Superior temporal gyrus (tissue), 1 donor: ENCODE results near the gene AUTS2.
A peak's percentile ranks its signal among the peaks of the same experiment; 100 is the strongest.

Experiments used
- DNase-seq: peaks from one replicate; pipeline ENCODE4 v3.0.0-alpha.2; 2016; ENCODE audit errors: extremely low spot score

The AUTS2 gene

GRCh38 chr7:70301673-70302185 is 703.5 kb downstream of the AUTS2 start:
- DNase-seq: no peak

- no peak for DNase-seq
Measured at GRCh38 chr7:70303309-70303708, 705.0 kb downstream of the AUTS2 start.

GRCh38 chr7:70303780-70304179 is 705.5 kb downstream of the AUTS2 start:
- no peak for DNase-seq

DNA sequence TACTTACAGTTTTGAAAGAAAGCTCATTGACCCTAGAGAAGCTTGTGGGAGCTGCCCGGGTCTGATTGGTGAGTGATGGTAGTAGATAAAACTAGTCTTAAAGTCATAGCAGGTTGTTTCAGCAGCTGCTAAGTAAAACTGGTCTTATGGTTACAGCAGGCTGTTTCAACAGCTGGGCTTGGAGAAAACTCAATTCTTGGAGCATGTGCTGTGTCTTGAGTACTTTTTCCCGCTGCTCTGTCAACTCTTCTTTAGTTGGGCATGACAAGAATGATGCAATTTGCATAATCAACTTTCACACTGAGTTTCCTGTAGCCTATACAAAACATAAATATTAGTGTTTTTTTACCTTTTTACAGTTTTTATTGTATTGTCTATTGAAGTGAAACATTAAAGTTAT is 707.9 kb downstream of the AUTS2 start:
- DNase-seq: no peak

GRCh38 chr7:70307544-70308106 is 709.4 kb downstream of the AUTS2 start:
- DNase-seq: no peak

- no peak for DNase-seq
Measured at GRCh38 chr7:70312336-70312735, 714.1 kb downstream of the AUTS2 start.

DNA sequence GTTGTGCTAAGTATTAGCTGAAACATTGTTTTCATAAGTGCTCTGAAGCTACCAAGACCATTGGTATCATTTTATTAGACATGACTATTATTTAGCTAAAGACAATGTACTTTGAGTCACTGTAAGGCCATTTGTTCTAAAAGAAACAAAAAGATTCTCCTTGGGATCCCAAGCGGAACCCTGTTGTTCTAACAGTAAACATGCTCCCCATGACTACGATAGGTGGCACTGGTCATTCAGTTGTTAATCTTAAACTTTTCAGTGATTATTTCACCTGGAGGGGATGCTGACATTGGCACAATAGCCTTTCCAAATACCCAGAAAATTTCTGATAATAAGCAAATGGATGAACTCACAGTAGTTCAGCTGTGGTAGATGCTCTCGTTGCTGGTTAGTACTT is 715.0 kb downstream of the AUTS2 start:
- no peak for DNase-seq

- no peak for DNase-seq
Measured at GRCh38 chr7:70313687-70314086, 715.4 kb downstream of the AUTS2 start.

DNA sequence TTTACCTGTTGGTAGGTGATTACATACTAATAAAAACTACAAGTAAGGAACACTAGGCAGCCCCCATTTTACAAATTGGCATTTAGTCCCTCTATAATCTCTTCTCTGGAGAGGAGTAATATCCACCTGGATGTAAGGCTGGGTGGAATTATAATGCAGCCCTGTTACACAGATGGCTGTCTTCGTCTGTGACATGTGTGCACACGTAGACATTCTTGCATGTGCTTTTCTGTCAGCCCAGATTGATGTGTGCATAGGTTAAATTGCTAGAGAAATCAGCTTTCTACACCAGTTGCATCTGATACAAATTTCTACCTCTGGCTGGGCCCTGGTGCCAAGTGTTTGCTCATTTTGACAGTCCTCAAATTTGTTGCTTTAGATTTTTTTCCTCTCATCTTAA is 715.9 kb downstream of the AUTS2 start:
- DNase-seq: no peak

- DNase-seq: no peak
Measured at GRCh38 chr7:70316745-70317144, 718.5 kb downstream of the AUTS2 start.

- no peak for DNase-seq
Measured at GRCh38 chr7:70317356-70317755, 719.1 kb downstream of the AUTS2 start.

GRCh38 chr7:70318511-70318910 is 720.2 kb downstream of the AUTS2 start:
- DNase-seq: no peak

DNA sequence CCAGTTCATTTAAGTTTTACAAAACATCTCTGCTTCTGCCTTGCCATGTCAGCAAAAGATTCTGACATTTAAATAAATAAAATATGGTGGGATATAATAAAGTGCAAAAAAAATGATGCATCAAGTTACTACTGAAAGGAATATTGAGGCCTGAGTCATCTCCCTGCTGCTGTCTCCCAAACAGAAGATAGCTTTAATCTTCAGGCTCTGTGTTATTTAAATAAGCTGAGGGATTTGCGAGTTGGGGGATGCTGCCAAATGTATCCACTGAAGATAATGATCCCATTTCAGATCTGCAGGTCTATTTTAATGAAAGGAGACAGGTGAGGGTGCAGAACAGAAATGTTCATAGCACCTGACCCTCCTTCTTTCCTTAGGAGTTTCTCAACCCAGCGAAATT is 720.8 kb downstream of the AUTS2 start:
- DNase-seq: no peak

GRCh38 chr7:70321016-70321590 is 722.8 kb downstream of the AUTS2 start:
- no peak for DNase-seq

- peak; percentile 63 for DNase-seq
Measured at GRCh38 chr7:70322856-70323255, 724.6 kb downstream of the AUTS2 start.

DNA sequence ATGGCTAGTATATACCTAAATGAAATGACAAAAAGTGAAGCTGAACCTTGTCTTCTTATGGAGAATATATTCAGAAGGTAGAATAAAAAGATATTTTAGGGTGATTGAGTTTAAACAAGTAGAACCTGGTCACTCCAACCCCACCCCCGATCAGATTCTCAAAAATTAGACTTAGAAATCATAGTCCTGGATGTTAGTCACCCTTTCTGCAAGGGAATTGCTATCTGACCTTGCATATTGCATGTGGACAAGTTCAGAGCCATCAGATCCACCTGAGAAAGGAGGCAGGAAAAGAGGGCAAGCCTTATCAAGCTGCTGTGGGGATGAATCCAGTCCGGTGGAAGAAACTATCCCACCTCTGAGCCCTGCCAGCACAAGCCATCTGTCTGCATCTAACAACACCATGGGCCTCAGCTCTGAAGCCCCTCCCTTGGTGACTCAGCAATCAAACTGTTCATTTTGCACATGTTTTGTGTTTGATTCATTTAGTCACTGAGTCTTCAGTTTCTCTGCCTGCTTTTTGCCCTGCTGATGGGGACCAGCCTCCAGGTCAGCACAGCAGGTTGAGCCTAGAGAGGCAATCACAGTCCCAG is 727.3 kb downstream of the AUTS2 start:
- peak; percentile 46 for DNase-seq

GRCh38 chr7:70334295-70334694 is 736.0 kb downstream of the AUTS2 start:
- DNase-seq: no peak

- peak; percentile 32 for DNase-seq
Measured at GRCh38 chr7:70334871-70335270, 736.6 kb downstream of the AUTS2 start.

DNA sequence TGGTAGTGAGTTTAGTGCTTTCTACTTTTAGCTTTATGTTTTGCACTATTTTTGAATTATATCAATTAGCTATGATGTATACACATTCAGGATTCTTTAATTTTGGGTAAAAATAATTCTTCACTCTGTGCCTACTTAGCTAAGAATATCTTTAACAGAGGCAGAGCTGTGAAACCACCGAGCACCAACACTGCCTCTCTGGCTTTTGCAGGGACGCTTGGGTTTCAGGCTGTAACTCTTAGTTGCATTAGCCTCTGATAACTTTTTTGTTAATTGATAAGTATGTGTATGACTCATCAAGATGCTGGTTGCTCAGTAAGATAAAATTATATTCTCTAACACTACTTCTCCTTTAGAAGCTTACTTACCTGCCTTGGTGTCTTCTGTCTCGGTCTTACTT is 738.3 kb downstream of the AUTS2 start:
- no peak for DNase-seq

- no peak for DNase-seq
Measured at GRCh38 chr7:70338015-70338414, 739.7 kb downstream of the AUTS2 start.

GRCh38 chr7:70340236-70340635 is 742.0 kb downstream of the AUTS2 start:
- DNase-seq: no peak

DNA sequence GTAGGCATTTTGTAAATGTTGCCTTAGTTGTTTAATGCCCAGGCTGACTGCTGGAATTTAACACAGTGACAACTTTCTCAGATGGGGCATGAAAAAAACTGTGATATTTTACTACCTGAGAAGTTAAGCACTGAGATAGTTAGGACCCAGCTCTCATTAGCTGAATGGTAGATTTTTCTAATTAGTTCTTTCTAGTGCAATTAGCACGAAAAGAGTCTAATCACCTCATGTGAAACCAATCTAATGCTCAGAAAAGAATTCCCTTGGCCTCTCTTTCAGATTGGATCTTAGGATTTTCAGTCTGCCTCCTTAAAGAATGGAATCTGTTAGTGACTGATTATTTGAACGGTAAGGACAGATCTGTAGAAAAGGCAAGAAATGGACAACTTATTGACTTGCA is 743.2 kb downstream of the AUTS2 start:
- no peak for DNase-seq

DNA sequence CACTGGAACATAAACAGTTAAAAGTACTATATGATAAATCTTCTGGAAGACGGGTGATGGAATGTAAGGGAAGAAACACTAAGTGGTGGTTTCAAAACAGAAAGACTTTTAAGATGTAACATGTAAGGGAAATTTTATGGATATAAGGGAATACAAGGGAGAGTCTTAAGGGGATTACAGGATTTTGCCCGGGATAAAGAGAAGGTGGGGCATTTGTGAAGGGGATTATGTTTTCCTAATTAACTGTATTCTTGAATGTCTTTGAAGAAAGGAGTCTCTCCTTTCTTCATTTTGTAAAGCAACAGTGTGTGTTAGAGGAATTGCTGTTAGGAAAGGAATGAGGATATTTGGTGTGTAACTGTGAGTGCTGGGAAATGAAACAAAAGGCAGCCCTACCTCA is 745.2 kb downstream of the AUTS2 start:
- no peak for DNase-seq

DNA sequence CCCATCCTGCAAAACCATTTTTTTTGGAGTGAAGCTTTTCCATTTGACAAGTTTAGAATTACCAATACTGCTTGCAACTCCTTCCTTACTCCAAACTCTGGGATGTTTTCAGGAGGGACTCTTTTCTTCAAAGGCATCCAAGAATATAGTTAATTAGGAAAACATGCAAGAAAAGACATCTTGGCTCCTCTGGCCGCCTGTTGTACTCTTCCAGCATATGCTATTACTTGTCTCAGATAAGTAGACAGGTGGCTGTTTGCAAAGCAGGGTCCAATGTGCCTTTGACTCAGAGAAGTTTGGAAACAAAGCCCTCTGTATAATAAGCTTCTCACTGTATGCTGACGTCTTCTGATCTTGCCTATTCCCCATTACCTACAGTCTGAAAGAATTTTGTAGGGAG is 746.5 kb downstream of the AUTS2 start:
- no peak for DNase-seq
